GM12878 (cell line): ENCODE measurements around the gene GRK6.
"Not testable (repeated sequence)": the region's sequence is repeated elsewhere in the genome, so short reads cannot be mapped to it uniquely, and the experiment has no call there.

Experiments used
- BHLHE40 ChIP-seq, 2 experiments: fragments of 450-650 bp in 1 of 2; IDR thresholded peaks; 2 replicates each; pipeline ENCODE4 v1.6.1; 2011 to 2017; ENCODE audit warnings: low read depth in 2 of 2, borderline replicate concordance in 1 of 2, improper control_type of control experiment in 1 of 2, low read length in 1 of 2, mild to moderate bottlenecking in 1 of 2
- CTCF ChIP-seq, 3 experiments: IDR thresholded peaks in 2 of 3; conservative IDR thresholded peaks in 1 of 3; 2 replicates each; pipeline ENCODE4 v1.5.1; 2011; ENCODE audit warnings: low read depth in 3 of 3, low read length in 3 of 3, mild to moderate bottlenecking in 3 of 3, control low read depth in 2 of 3, moderate library complexity in 2 of 3, inconsistent platforms in 1 of 3, mixed read lengths in 1 of 3; ENCODE audit not compliant: control insufficient read depth in 2 of 3, insufficient read depth in 1 of 3; ENCODE audit errors: extremely low read depth in 1 of 3
- EP300 ChIP-seq, 2 experiments: fragments of 150-350 bp in 1 of 2; IDR thresholded peaks; 2 replicates each; pipeline ENCODE4 v1.6.1; 2011 to 2012; ENCODE audit warnings: low read depth in 2 of 2, low read length in 2 of 2, borderline replicate concordance in 1 of 2, improper control_type of control experiment in 1 of 2, inconsistent platforms in 1 of 2; ENCODE audit not compliant: control insufficient read depth in 1 of 2
- FOXM1 ChIP-seq: IDR thresholded peaks from 2 replicates; pipeline ENCODE4 v1.6.1; 2012; ENCODE audit warnings: low read depth, mild to moderate bottlenecking, inconsistent platforms, low read length, moderate library complexity
- GABPA ChIP-seq: IDR thresholded peaks from 2 replicates; pipeline ENCODE4 v1.6.1; 2014; ENCODE audit warnings: antibody characterized with exemption, low read depth, mild to moderate bottlenecking, inconsistent platforms
- JUNB ChIP-seq: IDR thresholded peaks from 2 replicates; pipeline ENCODE4 v1.6.1; 2016; ENCODE audit warnings: antibody characterized with exemption, mild to moderate bottlenecking
- NRF1 ChIP-seq: conservative IDR thresholded peaks from 2 replicates; pipeline ENCODE4 v1.6.1; 2011; ENCODE audit warnings: mild to moderate bottlenecking, low read depth, low read length, improper control_type of control experiment
- POLR2AphosphoS5 ChIP-seq: IDR thresholded peaks from 2 replicates; pipeline ENCODE4 v1.6.1; 2011; ENCODE audit warnings: mild to moderate bottlenecking, low read length, inconsistent platforms
- RELA ChIP-seq: fragments of 450-650 bp; IDR thresholded peaks from 2 replicates; pipeline ENCODE4 v1.8.0; 2014; ENCODE audit warnings: borderline replicate concordance; ENCODE audit not compliant: partially characterized antibody
- SIN3A ChIP-seq: IDR thresholded peaks from 2 replicates; pipeline ENCODE4 v1.6.1; 2012; ENCODE audit warnings: low read depth, low read length, improper control_type of control experiment
- STAT3 ChIP-seq: IDR thresholded peaks from 2 replicates; pipeline ENCODE4 v1.6.1; 2011; ENCODE audit warnings: low read depth, low read length, improper control_type of control experiment
- ZNF24 ChIP-seq: fragments of 450-650 bp; IDR thresholded peaks from 2 replicates; pipeline ENCODE4 v1.6.1; 2017; ENCODE audit warnings: antibody characterized with exemption, mild to moderate bottlenecking
- ZNF622 ChIP-seq: fragments of 450-650 bp; IDR thresholded peaks from 2 replicates; pipeline ENCODE4 v1.6.1; 2017; ENCODE audit warnings: mild to moderate bottlenecking, inconsistent platforms

GRCh38 chr5:177417081-177417480 lies 9.4 kb upstream of the GRK6 start:
- TF ChIP-seq CTCF (IDR thresholded peaks at IDR 0.05 in 2 of 3, conservative IDR thresholded peaks at IDR 0.05 in 1 of 3; ENCODE audit: control insufficient read depth in 2 of 3, extremely low read depth in 1 of 3, insufficient read depth in 1 of 3, low read depth in 3 of 3, low read length in 3 of 3); JUNB; ZNF24; BHLHE40 (IDR thresholded peaks at IDR 0.05; ENCODE audit: borderline replicate concordance in 1 of 2, low read depth in 2 of 2, low read length in 1 of 2); ZNF622; FOXM1; STAT3; EP300 (IDR thresholded peaks at IDR 0.05; ENCODE audit: borderline replicate concordance in 1 of 2, control insufficient read depth in 1 of 2, low read depth in 2 of 2, low read length in 2 of 2); RELA; GABPA; NRF1; SIN3A; POLR2AphosphoS5: not testable (repeated sequence)
